ENCODE measurements around the gene LY9.
"Not testable (repeated sequence)": the region's sequence is repeated elsewhere in the genome, so short reads cannot be mapped to it uniquely, and the experiment has no call there.

Gene LY9

DNA sequence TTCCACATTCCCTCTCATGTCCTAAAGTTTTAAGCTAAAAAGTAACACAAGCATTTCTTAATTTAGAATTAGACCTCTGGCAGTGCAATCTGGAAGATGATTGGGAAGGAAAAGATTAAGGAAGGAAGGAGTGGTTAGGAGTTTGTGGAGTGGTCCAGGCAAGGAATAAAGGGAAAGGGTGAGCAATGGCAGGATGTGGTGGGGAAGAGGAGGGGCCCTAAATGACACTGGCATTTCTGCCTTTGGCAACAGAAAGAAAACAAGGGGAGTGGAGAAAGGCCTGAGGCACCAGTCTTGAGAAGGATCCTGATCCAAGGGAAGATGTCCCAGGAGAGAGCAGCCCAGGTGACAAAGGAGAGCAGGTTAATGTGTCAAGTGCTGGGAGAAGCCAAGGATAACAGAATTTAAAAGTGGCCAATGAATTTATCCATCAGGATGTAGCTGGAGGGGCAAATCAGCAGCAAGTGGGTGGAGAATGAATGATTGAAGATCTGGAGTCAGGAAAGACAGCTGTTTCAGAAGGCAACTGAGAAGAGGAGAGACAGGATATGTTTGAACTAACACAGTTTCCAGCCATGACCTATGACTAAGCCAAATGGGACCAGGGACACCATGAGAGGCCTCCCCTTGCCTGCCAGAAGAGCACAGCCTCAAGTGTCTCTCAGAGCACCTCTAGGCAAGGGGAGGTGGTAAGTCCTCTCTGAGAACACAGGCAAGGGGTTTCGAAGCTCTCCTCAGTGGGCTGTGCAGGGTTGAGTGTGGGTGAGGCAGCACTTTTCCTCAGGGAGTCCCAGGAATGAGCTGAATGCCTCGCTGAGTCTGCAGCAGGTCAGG lies 20.9 kb upstream of the LY9 start:
- no peak for FAIRE-seq

DNA sequence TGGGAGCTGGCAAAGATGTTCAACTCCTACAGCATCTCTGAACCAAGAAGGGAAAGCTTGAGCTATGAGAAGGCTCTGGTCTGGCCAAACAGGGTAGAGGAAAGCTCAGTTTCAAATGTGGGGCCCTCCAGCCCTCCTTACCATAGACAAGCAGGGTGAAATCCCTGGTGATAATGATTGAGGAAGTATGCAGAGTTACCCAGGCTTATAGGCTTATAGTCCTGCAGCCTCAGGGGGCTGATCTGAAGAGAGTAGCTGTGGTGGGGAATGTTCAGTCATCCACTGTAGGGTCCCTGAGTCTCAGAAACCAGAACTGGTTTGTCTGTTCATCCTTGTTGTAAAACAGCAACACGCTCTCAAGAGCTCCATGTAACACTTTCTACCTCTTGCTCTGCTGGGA lies 19.8 kb upstream of the LY9 start:
- no peak for FAIRE-seq

- FAIRE-seq: no peak
These were observed 18.4 kb upstream of the LY9 start for GRCh38 chr1:160777486-160778089.

GRCh38 chr1:160778976-160779375 lies 17.0 kb upstream of the LY9 start:
- no peak for FAIRE-seq

- FAIRE-seq: no peak
These were observed 16.2 kb upstream of the LY9 start for GRCh38 chr1:160779626-160780397.

DNA sequence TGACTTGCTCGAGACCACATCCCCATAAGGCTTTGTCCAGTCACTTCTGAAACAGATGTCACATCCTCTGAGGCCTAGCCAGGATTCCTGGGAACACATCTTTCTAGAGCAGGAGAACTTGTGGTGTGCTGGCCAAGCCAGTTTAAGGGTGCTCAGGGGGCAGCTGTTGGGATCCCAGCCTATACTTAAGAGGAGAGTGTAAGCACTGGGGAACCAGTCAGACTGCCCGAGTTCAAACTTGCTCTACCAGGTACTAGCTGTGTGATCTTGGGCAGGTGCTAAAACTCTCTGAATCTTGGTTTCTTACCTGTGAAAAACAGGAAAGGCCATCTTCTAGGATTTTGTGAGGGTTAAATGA lies 15.6 kb upstream of the LY9 start:
- no peak for FAIRE-seq

GRCh38 chr1:160781186-160781766 lies 14.7 kb upstream of the LY9 start:
- no peak for FAIRE-seq

DNA sequence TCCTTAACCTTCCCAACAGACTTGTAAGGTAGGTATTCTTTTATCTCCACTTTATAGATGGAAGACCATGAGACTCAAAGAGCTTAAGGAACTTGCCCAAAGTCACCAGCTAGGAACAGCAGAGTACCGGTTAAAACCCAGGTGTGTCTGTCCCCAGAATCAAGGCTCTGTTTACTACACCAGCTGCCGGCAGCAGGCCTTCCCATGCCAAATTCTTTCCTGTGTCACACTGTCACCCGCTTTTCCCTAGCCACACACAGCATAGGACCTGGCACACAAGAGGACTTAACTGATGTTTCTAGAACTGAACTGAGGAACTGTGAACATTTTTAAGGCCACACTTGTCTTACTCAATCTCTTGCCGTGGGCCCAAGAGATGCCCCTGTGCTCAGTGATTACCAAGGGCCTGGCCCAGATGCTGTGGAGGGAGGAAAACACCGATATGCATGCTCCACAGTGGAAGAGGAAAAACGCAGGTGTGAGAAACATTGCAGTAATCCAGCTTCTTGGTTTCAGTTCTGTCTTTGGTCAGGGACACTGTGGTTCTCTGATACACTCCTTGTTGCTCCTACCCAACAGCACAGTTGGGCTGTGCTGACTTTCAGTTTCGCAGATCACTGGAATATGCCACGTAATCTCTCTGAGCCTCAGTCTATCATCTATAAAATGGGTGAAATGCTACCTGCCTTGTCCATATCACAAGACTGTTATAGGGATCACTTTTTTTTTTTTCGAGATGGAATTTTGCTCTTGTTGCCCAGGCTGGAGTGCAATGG lies 13.9 kb upstream of the LY9 start:
- FAIRE-seq: no peak

GRCh38 chr1:160782988-160783765 lies 12.8 kb upstream of the LY9 start:
- not testable (repeated sequence) for FAIRE-seq

DNA sequence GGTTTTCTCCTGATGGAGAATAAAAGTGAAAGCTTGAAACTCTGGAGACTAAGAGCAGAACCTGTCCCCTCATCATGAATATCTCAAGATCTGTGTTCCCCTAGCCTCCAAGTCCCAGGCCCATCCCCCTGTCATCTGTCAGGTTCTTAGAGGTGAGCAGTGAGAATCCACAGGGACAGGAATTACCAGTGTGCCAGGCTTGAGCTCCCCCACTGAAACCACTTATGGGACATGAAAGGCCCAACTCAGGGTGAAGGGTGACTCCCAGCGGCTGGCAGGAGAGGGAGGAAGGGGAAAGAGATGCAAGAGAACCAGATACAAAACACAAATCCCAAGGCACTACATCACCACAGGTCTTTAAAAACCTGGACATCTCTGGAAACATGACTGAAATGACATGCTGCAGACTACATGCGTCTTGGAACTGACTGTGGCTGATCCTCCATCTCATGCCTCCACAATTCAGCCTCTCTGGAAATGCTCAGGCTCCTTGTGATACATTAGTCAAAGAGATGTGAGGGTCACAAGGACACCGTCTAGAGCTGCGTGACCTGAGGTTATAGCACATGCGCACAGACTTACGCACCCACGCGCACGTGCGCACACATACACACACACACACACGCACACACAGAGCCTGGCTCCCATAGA lies 6.8 kb upstream of the LY9 start:
- no peak for FAIRE-seq

GRCh38 chr1:160789702-160790611 lies 6.0 kb upstream of the LY9 start:
- no peak for FAIRE-seq

GRCh38 chr1:160794376-160794775 lies 1.6 kb upstream of the LY9 start:
- FAIRE-seq: no peak

DNA sequence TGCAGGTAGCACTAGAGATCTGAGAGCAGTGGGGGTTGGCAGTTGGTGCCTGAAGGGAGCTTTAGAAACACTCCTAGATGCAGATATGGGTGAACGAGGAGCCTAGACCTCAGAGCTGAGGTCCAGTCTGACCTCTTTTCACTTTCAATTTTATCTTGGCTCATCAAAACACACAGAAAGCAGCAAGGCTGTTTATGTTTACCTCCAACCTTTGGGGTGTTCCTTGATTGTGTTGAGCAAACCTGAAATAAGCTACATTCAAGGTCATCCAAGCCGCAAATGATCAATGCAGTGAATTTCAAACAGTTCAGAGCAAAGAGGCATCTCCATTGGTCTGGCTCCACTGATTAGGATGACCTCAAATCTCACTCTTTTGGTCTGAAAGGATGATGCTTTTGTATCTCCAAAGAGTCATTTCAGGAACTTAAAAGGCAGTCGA lies 1.3 kb downstream of the LY9 start:
- no peak for FAIRE-seq

GRCh38 chr1:160797861-160798273 lies 1.9 kb downstream of the LY9 start:
- FAIRE-seq: no peak

GRCh38 chr1:160798439-160798838 lies 2.5 kb downstream of the LY9 start:
- no peak for FAIRE-seq

- FAIRE-seq: no peak
These were observed 3.7 kb downstream of the LY9 start for GRCh38 chr1:160799641-160800040.

DNA sequence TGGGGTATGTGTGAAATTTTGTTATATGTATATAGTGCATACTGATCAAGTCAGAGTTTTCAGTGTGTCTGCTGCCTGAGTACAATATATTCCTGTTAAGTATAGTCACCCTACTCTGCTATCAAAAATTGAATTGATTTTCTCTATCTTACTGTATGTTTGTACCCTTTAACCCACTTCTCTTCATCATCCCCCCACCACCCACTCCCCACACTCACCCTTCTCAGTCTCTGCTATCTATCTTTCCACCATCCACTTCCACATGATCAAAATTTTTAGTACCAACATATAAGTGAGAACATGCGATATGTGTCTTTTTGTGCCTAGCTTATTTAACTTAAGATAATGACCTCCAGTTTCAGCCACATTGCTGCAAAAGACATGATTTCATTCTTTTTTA lies 4.2 kb downstream of the LY9 start:
- FAIRE-seq: no peak

DNA sequence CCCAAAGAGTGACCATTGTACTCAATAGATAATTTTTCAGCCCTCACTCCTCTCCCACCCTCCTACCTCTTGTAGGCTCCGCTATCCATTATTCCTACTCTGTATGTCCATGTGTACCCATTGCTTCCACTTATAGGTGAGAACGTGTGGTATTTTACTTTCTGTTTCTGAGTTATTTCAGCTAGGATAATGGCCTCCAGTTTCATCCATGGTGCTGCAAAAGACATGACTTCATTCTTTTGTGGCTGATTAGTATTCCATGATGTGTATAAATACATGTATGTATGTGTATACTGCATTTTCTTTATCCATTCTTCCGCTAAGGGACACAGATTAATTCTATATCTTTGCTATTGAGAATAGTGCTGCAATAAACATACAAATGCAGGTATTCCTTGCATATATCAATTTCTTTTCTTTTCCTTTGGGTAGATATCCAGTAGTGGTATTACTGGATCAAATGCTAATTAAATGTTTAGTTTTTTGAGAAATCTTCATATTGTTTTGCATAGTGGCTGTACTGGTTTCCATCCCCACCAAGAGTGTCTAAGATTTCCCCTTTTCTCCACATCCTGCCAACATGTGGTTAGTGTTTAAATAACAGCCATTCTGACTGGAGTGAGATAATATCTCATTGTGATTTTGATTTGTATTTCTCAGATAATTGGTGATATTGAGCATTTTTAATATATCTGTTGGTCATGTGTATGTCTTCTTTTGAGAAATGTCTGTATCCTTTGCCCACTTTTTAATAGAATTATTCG lies 4.9 kb downstream of the LY9 start:
- no peak for FAIRE-seq

All from endometrium (tissue), 2 donors.